Stimulated activated CD4-positive, alpha-beta T cell treated with anti-CD3 and anti-CD28 coated beads, Interleukin-4, amount 100 ng/mL, for 1 hour (primary cell): ENCODE measurements around the gene LIN52.

ENCODE experiments used
- DNase-seq: peaks from one replicate; pipeline ENCODE4 v3.0.0-alpha.2; 2020

The LIN52 gene

GRCh38 chr14:74239848-74240793, 155.4 kb downstream of the LIN52 start:
- no peak for DNase-seq

GRCh38 chr14:74240794-74241651, 156.3 kb downstream of the LIN52 start:
- no peak for DNase-seq

- DNase-seq, result no peak
These were observed 156.9 kb downstream of the LIN52 start for GRCh38 chr14:74241652-74242017.

GRCh38 chr14:74242021-74242779, 157.4 kb downstream of the LIN52 start:
- no peak for DNase-seq

- DNase-seq, result no peak
These were observed 158.0 kb downstream of the LIN52 start for GRCh38 chr14:74242780-74243042.

GRCh38 chr14:74243051-74243450, 158.3 kb downstream of the LIN52 start:
- no peak for DNase-seq

GRCh38 chr14:74244115-74244514, 159.4 kb downstream of the LIN52 start:
- DNase-seq, result no peak

- DNase-seq, result no peak
These were observed 160.5 kb downstream of the LIN52 start for GRCh38 chr14:74245292-74245691.

GRCh38 chr14:74246542-74246941, 161.8 kb downstream of the LIN52 start:
- no peak for DNase-seq

- no peak for DNase-seq
These were observed 163.3 kb downstream of the LIN52 start for GRCh38 chr14:74248017-74248416.

- no peak for DNase-seq
These were observed 164.9 kb downstream of the LIN52 start for GRCh38 chr14:74249433-74250375.
